Measurements from ENCODE around the gene ZKSCAN3. TPM values are rescaled to one million over a fixed set of nuclear protein-coding genes. Genes with fewer than 3 reads are reported as not detected.

ZKSCAN3 gene
- total RNA-seq, 2 experiments from 2014 or later, result 2.3 to 3.0 TPM

DNA sequence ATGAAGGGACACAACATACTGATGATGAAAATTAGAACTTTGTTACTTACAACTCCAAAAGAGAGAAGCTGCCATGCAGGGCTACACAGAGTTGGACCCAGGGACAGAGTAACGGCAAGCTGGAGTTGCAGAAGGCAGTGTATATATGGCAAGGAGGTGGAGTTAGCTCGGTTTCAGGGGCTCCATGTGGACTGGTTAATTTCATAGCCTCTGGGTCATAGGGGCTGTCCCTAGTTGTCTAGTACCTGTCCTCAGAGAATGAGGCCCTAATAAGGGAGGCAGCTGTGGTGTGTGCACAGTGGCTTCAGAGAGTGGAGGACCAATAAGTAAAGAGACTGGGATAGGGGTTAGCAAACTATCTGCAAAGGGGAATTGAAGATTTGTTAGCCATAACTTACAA, 57.7 kb downstream of the ZKSCAN3 start:
- peak; percentile 77 for ATAC-seq
- peak; percentile 44 for DNase-seq
- ChIA-PET POLR2A (interaction anchor here (1.5 kb wide), 1 partner anchor 8 kb away, joined by 3 read pairs; no protein-coding TSS in a partner anchor), CTCF (interaction anchor here (0.9 kb wide), 1 partner anchor 609 kb away, joined by 3 read pairs; no protein-coding TSS in a partner anchor)
- TF ChIP-seq, protein P1, sequence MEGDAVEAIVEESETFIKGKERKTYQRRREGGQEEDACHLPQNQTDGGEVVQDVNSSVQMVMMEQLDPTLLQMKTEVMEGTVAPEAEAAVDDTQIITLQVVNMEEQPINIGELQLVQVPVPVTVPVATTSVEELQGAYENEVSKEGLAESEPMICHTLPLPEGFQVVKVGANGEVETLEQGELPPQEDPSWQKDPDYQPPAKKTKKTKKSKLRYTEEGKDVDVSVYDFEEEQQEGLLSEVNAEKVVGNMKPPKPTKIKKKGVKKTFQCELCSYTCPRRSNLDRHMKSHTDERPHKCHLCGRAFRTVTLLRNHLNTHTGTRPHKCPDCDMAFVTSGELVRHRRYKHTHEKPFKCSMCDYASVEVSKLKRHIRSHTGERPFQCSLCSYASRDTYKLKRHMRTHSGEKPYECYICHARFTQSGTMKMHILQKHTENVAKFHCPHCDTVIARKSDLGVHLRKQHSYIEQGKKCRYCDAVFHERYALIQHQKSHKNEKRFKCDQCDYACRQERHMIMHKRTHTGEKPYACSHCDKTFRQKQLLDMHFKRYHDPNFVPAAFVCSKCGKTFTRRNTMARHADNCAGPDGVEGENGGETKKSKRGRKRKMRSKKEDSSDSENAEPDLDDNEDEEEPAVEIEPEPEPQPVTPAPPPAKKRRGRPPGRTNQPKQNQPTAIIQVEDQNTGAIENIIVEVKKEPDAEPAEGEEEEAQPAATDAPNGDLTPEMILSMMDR (IDR thresholded peaks at IDR 0.05), result no peak
- peak overlapping the region; percentile 50 for H3K27ac Mint-ChIP-seq
- peaks cover 23% of the 10 kb centered on the region for H3K4me1 Mint-ChIP-seq (ENCODE audit: low read depth)
- H3K36me3 Mint-ChIP-seq (ENCODE audit: low read depth), result no peaks in the 10 kb centered on the region
- no peak overlapping the region for H3K4me3 Mint-ChIP-seq
- H3K27me3 Mint-ChIP-seq, result peaks cover 46% of the 10 kb centered on the region
- H3K9me3 Mint-ChIP-seq, result no peaks in the 10 kb centered on the region
- intact Hi-C loops (cut with micrococcal nuclease), result no loop called here

GRCh38 chr6:28408076-28408802, 58.5 kb downstream of the ZKSCAN3 start:
- H3K9me3 Mint-ChIP-seq, result no peaks in the 10 kb centered on the region
- ChIA-PET POLR2A (interaction anchor here (1.5 kb wide), 1 partner anchor 9 kb away, joined by 3 read pairs; no protein-coding TSS in a partner anchor), CTCF (interaction anchor here (0.9 kb wide), 1 partner anchor 608 kb away, joined by 3 read pairs; no protein-coding TSS in a partner anchor)
- intact Hi-C loops (cut with micrococcal nuclease), result no loop called here
- ATAC-seq (peak; percentile 85), DNase-seq (peak; percentile 9)
- peaks cover 23% of the 10 kb centered on the region for H3K4me1 Mint-ChIP-seq (ENCODE audit: low read depth)
- peak overlapping the region; percentile 76 for H3K27ac Mint-ChIP-seq
- H3K27me3 Mint-ChIP-seq, result peaks cover 41% of the 10 kb centered on the region
- no peak overlapping the region for H3K4me3 Mint-ChIP-seq
- H3K36me3 Mint-ChIP-seq (ENCODE audit: low read depth), result no peaks in the 10 kb centered on the region
- TF ChIP-seq, protein P1 (IDR thresholded peaks at IDR 0.05), result no peak

- no peaks in the 10 kb centered on the region for H3K36me3 Mint-ChIP-seq (ENCODE audit: low read depth)
- ATAC-seq (no peak), DNase-seq (no peak)
- H3K27me3 Mint-ChIP-seq, result peaks cover 32% of the 10 kb centered on the region
- intact Hi-C loops (cut with micrococcal nuclease), result no loop called here
- TF ChIP-seq, protein P1 (IDR thresholded peaks at IDR 0.05), result no peak
- no peak overlapping the region for H3K4me3 Mint-ChIP-seq
- no peak overlapping the region for H3K27ac Mint-ChIP-seq
- H3K4me1 Mint-ChIP-seq (ENCODE audit: low read depth), result peaks cover 23% of the 10 kb centered on the region
- H3K9me3 Mint-ChIP-seq, result no peaks in the 10 kb centered on the region
- ChIA-PET CTCF (no interaction called here), POLR2A (no interaction called here)
These were observed 61.0 kb downstream of the ZKSCAN3 start for GRCh38 chr6:28410767-28411166.

GRCh38 chr6:28413681-28414080, 63.9 kb downstream of the ZKSCAN3 start:
- Mint-ChIP-seq H3K9me3 (no peaks in the 10 kb centered on the region), H3K36me3 (ENCODE audit: low read depth) (no peaks in the 10 kb centered on the region), H3K27me3 (peaks cover 26% of the 10 kb centered on the region), H3K4me3 (no peak overlapping the region), H3K27ac (no peak overlapping the region), H3K4me1 (ENCODE audit: low read depth) (peaks cover 5% of the 10 kb centered on the region)
- ChIA-PET CTCF (interaction anchor here (0.9 kb wide), 1 partner anchor 129 kb away, joined by 3 read pairs; no protein-coding TSS in a partner anchor), POLR2A (no interaction called here)
- TF ChIP-seq, protein P1 (IDR thresholded peaks at IDR 0.05), result no peak
- ATAC-seq (no peak), DNase-seq (no peak)
- intact Hi-C loops (cut with micrococcal nuclease), result no loop called here

Other genes starting within 250 kb of the ZKSCAN3 start
- gene ZSCAN16, start 225.3 kb upstream of the ZKSCAN3 start, total RNA-seq, result 1 to 10 TPM; 2.0 to 2.3 TPM
- 10 to 100 TPM; 18.9 to 20.3 TPM for gene ZKSCAN8, start 208.1 kb upstream of the ZKSCAN3 start, total RNA-seq
- gene ZSCAN9, start 124.7 kb upstream of the ZKSCAN3 start, total RNA-seq, result 1 to 10 TPM; 2.5 to 3.0 TPM
- gene ZKSCAN4, start 97.7 kb upstream of the ZKSCAN3 start, total RNA-seq, result 1 to 10 TPM; 3.5 to 3.6 TPM
- gene NKAPL, start 90.7 kb upstream of the ZKSCAN3 start, total RNA-seq, result not detected
- 1 to 10 TPM; 3.6 to 3.8 TPM for gene ZSCAN26, start 82.8 kb upstream of the ZKSCAN3 start, total RNA-seq
- 1 to 10 TPM; 2.2 to 2.4 TPM for gene PGBD1, start 68.4 kb upstream of the ZKSCAN3 start, total RNA-seq
- gene ZSCAN31, start 13.8 kb upstream of the ZKSCAN3 start, total RNA-seq, result 1 to 10 TPM; 1.6 to 2.0 TPM
- 1 to 10 TPM; 7.1 to 7.4 TPM for gene ZSCAN12, start 49.8 kb downstream of the ZKSCAN3 start, total RNA-seq
- 1 to 10 TPM; 1.1 to 1.6 TPM for gene ZSCAN23, start 93.5 kb downstream of the ZKSCAN3 start, total RNA-seq
- gene GPX6, start 165.8 kb downstream of the ZKSCAN3 start, total RNA-seq, result not detected
- not detected for gene GPX5, start 175.9 kb downstream of the ZKSCAN3 start, total RNA-seq